ENCODE data around the gene TCF12. TPM values are rescaled to one million over a fixed set of nuclear protein-coding genes. Genes with fewer than 3 reads are reported as not detected.

Gene TCF12
- total RNA-seq, 1 donor from 2014 or later = 106 TPM

- Mint-ChIP-seq H3K27me3 (ENCODE audit: low read depth) (no peaks in the 10 kb centered on the region), H3K36me3 (ENCODE audit: low read depth) (peaks cover 4% of the 10 kb centered on the region), H3K9me3 (ENCODE audit: low read depth) (no peaks in the 10 kb centered on the region), H3K4me1 (ENCODE audit: low read depth) (peaks cover 25% of the 10 kb centered on the region), H3K4me3 (ENCODE audit: unreplicated experiment) (no peak overlapping the region), H3K27ac (ENCODE audit: unreplicated experiment) (peak overlapping the region; percentile 45)
- no peak for DNase-seq (ENCODE audit: low spot score)
- TF ChIP-seq CTCF (IDR thresholded peaks at IDR 0.05) = no peak
Observed at GRCh38 chr15:57167821-57168395, 249.5 kb downstream of the TCF12 start.

DNA sequence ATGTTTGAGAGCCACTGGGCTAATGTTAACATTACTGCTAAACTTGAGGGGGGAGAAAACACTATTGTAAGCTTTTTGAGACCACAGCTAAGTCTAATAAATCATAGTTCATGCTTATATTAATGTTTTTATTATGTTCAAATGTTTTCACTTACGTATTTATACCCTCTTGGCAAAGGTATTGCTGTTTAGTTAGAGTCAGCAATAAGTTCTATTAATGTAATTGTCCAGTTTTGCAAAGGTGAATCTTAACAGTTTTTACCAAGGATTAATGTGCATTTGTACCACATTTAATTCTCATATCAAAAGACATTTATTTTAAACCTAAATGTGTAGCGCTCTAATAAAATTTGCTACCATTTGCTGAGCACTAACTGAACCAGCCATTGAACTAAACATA lies 251.2 kb downstream of the TCF12 start:
- H3K27ac Mint-ChIP-seq (ENCODE audit: unreplicated experiment) = no peak overlapping the region
- H3K36me3 Mint-ChIP-seq (ENCODE audit: low read depth) = peaks cover 8% of the 10 kb centered on the region
- no peak for DNase-seq (ENCODE audit: low spot score)
- no peaks in the 10 kb centered on the region for H3K9me3 Mint-ChIP-seq (ENCODE audit: low read depth)
- H3K4me3 Mint-ChIP-seq (ENCODE audit: unreplicated experiment) = no peak overlapping the region
- H3K4me1 Mint-ChIP-seq (ENCODE audit: low read depth) = peaks cover 30% of the 10 kb centered on the region
- TF ChIP-seq CTCF (IDR thresholded peaks at IDR 0.05) = no peak
- H3K27me3 Mint-ChIP-seq (ENCODE audit: low read depth) = no peaks in the 10 kb centered on the region

GRCh38 chr15:57171426-57171825 lies 253.0 kb downstream of the TCF12 start:
- Mint-ChIP-seq H3K36me3 (ENCODE audit: low read depth) (peaks cover 8% of the 10 kb centered on the region), H3K9me3 (ENCODE audit: low read depth) (no peaks in the 10 kb centered on the region), H3K27ac (ENCODE audit: unreplicated experiment) (no peak overlapping the region), H3K27me3 (ENCODE audit: low read depth) (no peaks in the 10 kb centered on the region), H3K4me1 (ENCODE audit: low read depth) (peaks cover 27% of the 10 kb centered on the region), H3K4me3 (ENCODE audit: unreplicated experiment) (no peak overlapping the region)
- no peak for TF ChIP-seq CTCF (IDR thresholded peaks at IDR 0.05)
- no peak for DNase-seq (ENCODE audit: low spot score)

DNA sequence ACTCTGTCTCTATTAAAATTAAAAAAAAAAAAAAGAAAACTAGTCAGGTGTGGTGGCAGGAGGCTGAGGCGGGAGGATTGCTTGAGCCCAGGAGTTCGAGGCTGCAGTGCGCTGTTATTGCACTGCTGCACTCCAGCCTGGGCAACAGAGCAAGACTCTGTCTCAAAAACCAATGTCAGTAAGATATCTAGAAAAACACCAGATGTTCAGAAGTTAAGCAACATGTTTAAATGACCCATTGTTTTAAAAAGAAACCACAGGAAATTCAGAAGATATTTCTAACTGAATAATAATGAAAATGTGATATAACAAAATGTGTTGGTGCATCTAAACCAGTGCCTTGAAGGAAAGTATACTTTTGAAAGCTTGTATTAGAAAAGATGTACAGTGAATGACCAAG lies 254.5 kb downstream of the TCF12 start:
- Mint-ChIP-seq H3K4me1 (ENCODE audit: low read depth) (peaks cover 21% of the 10 kb centered on the region), H3K27me3 (ENCODE audit: low read depth) (no peaks in the 10 kb centered on the region), H3K27ac (ENCODE audit: unreplicated experiment) (peak overlapping the region; percentile 65), H3K9me3 (ENCODE audit: low read depth) (no peaks in the 10 kb centered on the region), H3K4me3 (ENCODE audit: unreplicated experiment) (no peak overlapping the region), H3K36me3 (ENCODE audit: low read depth) (peaks cover 6% of the 10 kb centered on the region)
- no peak for DNase-seq (ENCODE audit: low spot score)
- no peak for TF ChIP-seq CTCF (IDR thresholded peaks at IDR 0.05)

- Mint-ChIP-seq H3K9me3 (ENCODE audit: low read depth) (peaks cover 4% of the 10 kb centered on the region), H3K27me3 (ENCODE audit: low read depth) (no peaks in the 10 kb centered on the region), H3K4me1 (ENCODE audit: low read depth) (peaks cover 7% of the 10 kb centered on the region), H3K27ac (ENCODE audit: unreplicated experiment) (no peak overlapping the region), H3K4me3 (ENCODE audit: unreplicated experiment) (no peak overlapping the region), H3K36me3 (ENCODE audit: low read depth) (peaks cover 13% of the 10 kb centered on the region)
- TF ChIP-seq CTCF (IDR thresholded peaks at IDR 0.05) = no peak
- DNase-seq (ENCODE audit: low spot score) = no peak
Observed at GRCh38 chr15:57183041-57183440, 264.6 kb downstream of the TCF12 start.

All from chondrocyte (in vitro differentiated cells).